HS-5 (cell line): Measurements from ENCODE around the gene PNPLA4.

Experiments
- DNase-seq: peaks from one replicate; pipeline ENCODE4 v3.0.0-alpha.2; 2012; ENCODE audit warnings: low read depth

Gene PNPLA4

GRCh38 chrX:7927259-7928167, at the start of gene PNPLA4:
PNPLA4 (minus strand) TSS chrX:7927413; CDS start chrX:7926119, 1,294 bp downstream.
- DNase-seq, result peak; percentile 64

GRCh38 chrX:7972586-7972985, 45.4 kb upstream of the PNPLA4 start:
- DNase-seq, result no peak

- DNase-seq, result no peak
These were observed 43.2 kb upstream of the PNPLA4 start for GRCh38 chrX:7970428-7970827.

- DNase-seq, result no peak
These were observed 38.2 kb upstream of the PNPLA4 start for GRCh38 chrX:7965436-7965835.

GRCh38 chrX:7960246-7960645, 33.0 kb upstream of the PNPLA4 start:
- DNase-seq, result no peak

- no peak for DNase-seq
These were observed 26.2 kb upstream of the PNPLA4 start for GRCh38 chrX:7953446-7953845.

GRCh38 chrX:7950865-7951264, 23.7 kb upstream of the PNPLA4 start:
- DNase-seq, result no peak

GRCh38 chrX:7948483-7948882, 21.3 kb upstream of the PNPLA4 start:
- no peak for DNase-seq

- DNase-seq, result no peak
These were observed 19.7 kb upstream of the PNPLA4 start for GRCh38 chrX:7946960-7947359.

- no peak for DNase-seq
These were observed 16.5 kb upstream of the PNPLA4 start for GRCh38 chrX:7943600-7944245.

- no peak for DNase-seq
These were observed 14.3 kb upstream of the PNPLA4 start for GRCh38 chrX:7941390-7942042.

- no peak for DNase-seq
These were observed 6.8 kb upstream of the PNPLA4 start for GRCh38 chrX:7934026-7934425.

- DNase-seq, result no peak
These were observed 327 bp downstream of the PNPLA4 start for GRCh38 chrX:7926914-7927258.

- DNase-seq, result no peak
These were observed 712 bp downstream of the PNPLA4 start for GRCh38 chrX:7926501-7926900.

GRCh38 chrX:7925867-7926472, 1.2 kb downstream of the PNPLA4 start:
- no peak for DNase-seq

GRCh38 chrX:7921750-7922149, 5.5 kb downstream of the PNPLA4 start:
- DNase-seq, result no peak

- DNase-seq, result no peak
These were observed 18.4 kb downstream of the PNPLA4 start for GRCh38 chrX:7908821-7909220.

- DNase-seq, result no peak
These were observed 22.7 kb downstream of the PNPLA4 start for GRCh38 chrX:7904562-7904961.

- no peak for DNase-seq
These were observed 35.3 kb downstream of the PNPLA4 start for GRCh38 chrX:7891928-7892327.

- peak; percentile 10 for DNase-seq
These were observed 37.5 kb downstream of the PNPLA4 start for GRCh38 chrX:7889680-7890079.

- no peak for DNase-seq
These were observed 38.1 kb downstream of the PNPLA4 start for GRCh38 chrX:7889135-7889534.

- no peak for DNase-seq
These were observed 50.3 kb downstream of the PNPLA4 start for GRCh38 chrX:7876957-7877356.

- DNase-seq, result no peak
These were observed 55.2 kb downstream of the PNPLA4 start for GRCh38 chrX:7872042-7872441.
